HG03108 (cell line): Measurements from ENCODE around the gene NEDD4.
"Not testable (repeated sequence)": the region's sequence is repeated elsewhere in the genome, so short reads cannot be mapped to it uniquely, and the experiment has no call there.

Experiments used
- ATAC-seq: cut with Tn5 transposase; IDR thresholded peaks from one replicate; pipeline ENCODE4 v1.9.1; 2021; ENCODE audit warnings: moderate library complexity; ENCODE audit not compliant: unreplicated experiment

NEDD4 gene

GRCh38 chr15:55834331-55834730 is 159.1 kb downstream of the NEDD4 start:
- ATAC-seq, result no peak

GRCh38 chr15:55829826-55830225 is 163.6 kb downstream of the NEDD4 start:
- ATAC-seq, result peak; percentile 62

DNA sequence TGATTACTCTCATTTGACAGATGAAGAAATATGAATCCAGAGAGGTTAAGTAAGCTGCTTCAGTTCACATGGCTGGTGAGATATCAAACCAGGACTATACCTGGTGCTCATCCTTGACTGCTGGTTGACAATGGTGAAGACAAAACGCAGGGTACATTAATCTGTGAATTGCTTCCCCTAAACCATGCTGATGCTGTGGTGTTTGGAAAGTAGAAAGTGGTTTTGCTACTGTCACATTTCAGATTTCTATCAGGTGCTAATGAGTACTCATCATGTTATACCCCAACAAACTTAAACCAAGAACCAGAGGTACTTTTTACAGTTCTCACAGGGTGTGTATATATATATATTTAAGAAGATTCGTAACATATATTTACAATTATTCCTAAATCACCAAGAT is 165.5 kb downstream of the NEDD4 start:
- ATAC-seq, result no peak

DNA sequence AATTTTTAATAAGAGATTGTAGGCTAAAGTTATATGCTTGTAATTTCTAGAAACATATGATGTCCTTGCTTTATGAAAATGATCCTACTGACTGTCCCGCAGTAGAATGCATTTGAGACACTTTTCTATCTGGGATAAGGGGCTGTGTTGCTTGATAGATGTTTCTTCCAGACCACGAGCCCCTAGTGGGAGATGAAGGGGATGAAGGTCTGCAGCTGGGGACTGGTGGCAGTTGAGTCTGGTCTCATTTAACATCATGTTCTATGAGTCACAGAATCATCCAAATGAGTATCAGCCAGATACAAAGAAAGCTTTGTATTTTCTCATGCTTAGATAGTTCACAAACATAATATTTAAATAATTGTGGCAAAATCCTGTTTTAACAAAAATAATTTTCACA is 166.2 kb downstream of the NEDD4 start:
- ATAC-seq, result no peak

GRCh38 chr15:55824857-55825613 is 168.4 kb downstream of the NEDD4 start:
- ATAC-seq, result no peak

DNA sequence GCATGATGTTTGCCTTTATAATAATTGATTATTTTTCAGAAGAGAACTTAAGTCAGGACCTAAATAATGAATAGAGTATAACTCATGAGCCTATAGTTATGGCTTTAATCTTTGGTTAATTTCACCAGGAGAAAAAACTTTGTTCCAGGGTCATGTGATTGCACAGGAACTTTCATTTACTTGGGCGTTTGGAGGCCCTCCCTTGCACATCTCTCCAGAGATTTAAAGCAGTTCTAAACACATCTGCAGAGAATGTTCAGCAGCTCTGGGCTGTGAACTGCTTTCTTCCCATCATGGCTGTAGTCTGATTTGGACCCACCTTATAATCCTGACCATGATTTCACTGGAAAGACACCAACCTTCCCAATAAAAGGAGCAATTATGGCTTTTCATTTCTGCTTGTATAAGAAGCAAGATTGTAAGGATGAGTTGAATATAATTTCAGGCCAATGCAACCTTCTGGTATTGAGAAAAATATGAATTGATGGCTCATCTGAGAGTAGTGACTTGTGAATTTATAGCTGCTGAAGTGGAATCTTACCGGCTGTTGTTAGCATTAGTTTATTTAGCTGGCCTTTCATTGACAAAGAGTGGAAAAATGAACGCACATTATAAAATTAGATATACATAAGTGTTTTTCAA is 169.6 kb downstream of the NEDD4 start:
- ATAC-seq, result no peak

- ATAC-seq, result no peak
Observed at GRCh38 chr15:55823191-55823670, 170.2 kb downstream of the NEDD4 start.

- not testable (repeated sequence) for ATAC-seq
Observed at GRCh38 chr15:55821740-55822139, 171.7 kb downstream of the NEDD4 start.

DNA sequence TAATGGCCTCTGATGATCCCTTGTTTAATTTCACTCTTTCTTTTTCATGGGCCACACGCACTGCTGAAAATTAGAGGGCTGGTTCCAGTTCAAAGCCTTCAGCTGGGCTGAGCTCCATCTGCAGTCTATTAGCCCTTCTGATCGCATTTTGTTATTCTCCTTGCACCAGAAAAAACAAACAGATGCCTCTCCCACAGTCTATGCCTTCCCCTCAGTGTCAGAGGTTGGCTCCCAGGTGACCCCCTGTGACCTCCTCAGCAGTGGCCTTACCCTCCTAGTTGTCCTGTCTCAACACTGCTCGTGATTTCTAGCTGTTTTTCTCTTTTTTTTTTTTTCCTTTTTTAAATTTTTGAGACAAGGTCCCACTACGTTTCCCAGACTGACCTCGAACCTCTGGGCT is 173.4 kb downstream of the NEDD4 start:
- ATAC-seq, result no peak

DNA sequence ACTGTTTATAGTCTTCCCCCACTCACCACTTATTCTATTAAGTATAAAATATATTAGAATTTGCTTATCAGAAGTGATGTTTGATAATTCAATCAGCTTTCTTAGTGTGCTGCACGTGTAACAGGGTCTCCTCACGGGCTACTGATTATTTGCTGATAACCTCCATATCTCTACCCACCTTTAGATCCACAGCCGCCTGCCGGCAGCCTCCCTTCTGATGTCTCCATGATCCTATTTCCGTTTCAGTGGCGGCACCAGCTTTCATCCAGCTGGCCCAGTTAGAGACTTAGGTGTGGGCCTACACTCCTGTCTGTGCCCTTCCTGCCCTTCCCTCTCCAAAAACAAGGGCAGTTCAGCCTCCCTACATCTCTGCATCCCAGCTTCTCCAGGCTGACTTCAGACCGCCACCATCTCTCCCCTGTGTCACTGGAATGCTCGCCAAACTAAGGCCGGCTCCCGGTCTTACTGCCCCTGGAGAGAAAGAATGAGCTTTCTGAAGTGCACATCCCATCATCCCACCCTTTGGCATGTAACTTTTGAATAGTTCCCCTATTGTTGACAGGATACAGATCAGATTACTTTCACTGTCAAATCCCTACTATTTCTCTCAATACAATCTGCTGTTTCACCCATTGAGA is 173.9 kb downstream of the NEDD4 start:
- no peak for ATAC-seq

GRCh38 chr15:55816017-55816416 is 177.4 kb downstream of the NEDD4 start:
- no peak for ATAC-seq

GRCh38 chr15:55802600-55803376 is 190.6 kb downstream of the NEDD4 start:
- no peak for ATAC-seq

- no peak for ATAC-seq
Observed at GRCh38 chr15:55800216-55800615, 193.2 kb downstream of the NEDD4 start.

DNA sequence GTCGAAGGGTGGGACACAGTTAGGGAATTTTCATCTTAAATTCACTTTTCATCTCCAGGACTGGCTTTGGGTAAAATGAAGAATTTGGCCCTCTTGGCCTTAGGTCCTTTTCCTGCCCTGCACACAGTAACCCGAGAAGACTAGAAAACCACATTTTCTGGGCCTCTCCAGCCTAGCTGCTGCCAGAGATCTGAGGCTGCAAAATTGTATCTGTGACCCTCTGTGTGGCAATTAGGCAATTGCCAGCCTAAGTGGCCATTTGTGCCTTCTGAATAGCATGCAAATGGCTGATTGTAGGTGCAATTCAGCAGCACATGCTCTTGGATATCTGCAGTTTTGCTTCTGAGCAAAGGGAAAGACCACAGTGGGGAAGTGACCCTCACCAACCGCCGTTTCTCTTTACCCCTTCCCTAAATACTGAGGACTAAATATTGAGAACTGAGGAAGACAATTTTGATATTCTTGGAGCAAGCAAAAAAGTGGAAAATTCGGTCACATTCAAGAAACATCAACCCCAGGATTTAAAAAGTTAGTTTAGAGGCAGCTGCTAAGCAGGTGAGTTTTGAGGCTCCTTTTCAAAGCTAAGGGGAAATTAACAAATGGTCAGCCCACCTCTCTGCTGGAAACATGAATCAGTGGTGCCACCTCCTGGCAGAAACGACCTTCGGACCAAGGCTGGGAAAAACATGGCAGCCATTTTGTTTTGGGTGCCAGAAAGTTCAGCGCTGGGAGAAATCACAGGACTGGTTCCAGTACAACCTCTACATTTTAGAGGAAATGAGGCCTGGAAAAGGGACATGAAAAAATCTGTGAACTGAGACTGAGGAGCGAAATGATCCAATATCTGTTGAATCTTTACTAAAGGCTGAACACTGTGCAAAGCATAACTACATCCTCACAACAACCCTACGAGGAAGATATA is 193.9 kb downstream of the NEDD4 start:
- ATAC-seq, result no peak

- no peak for ATAC-seq
Observed at GRCh38 chr15:55796321-55796965, 197.0 kb downstream of the NEDD4 start.

- no peak for ATAC-seq
Observed at GRCh38 chr15:55795031-55795430, 198.4 kb downstream of the NEDD4 start.

- no peak for ATAC-seq
Observed at GRCh38 chr15:55791551-55792400, 201.6 kb downstream of the NEDD4 start.

DNA sequence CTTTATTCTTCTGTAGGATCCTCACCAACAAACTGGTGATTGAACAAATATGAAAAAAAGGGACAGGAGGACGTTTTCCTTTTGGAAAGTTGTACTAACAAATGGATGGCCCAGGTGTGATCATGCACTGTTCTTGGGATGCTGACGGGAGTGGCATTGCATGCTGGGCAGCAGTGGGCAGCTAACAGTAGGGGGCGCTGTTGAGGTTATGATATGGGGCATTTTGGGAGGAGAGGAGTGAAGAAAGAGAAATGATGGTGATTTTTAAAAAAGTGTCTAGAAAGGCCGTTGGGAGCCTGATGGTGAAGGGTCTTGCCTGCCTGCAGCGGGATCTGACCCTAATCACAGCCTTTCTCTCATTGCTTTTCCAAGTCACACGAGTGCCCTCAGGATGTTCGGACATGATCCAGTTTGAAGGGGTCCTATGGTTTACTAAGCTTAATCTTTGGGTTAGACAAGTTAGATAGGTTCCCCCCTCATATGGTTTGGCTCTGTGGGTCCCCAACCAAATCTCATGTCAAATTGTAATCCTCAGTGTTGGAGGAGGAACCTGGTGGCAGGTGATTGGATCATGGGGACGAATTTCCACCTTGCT is 204.2 kb downstream of the NEDD4 start:
- ATAC-seq, result no peak
